ENCODE measurements around the gene DCAKD. TPM values are rescaled to one million over a fixed set of nuclear protein-coding genes. Genes with fewer than 3 reads are reported as not detected.

DCAKD gene
- total and polyA plus RNA-seq, 2 experiments from 2014 or later = 29.9 to 47.4 TPM

DNA sequence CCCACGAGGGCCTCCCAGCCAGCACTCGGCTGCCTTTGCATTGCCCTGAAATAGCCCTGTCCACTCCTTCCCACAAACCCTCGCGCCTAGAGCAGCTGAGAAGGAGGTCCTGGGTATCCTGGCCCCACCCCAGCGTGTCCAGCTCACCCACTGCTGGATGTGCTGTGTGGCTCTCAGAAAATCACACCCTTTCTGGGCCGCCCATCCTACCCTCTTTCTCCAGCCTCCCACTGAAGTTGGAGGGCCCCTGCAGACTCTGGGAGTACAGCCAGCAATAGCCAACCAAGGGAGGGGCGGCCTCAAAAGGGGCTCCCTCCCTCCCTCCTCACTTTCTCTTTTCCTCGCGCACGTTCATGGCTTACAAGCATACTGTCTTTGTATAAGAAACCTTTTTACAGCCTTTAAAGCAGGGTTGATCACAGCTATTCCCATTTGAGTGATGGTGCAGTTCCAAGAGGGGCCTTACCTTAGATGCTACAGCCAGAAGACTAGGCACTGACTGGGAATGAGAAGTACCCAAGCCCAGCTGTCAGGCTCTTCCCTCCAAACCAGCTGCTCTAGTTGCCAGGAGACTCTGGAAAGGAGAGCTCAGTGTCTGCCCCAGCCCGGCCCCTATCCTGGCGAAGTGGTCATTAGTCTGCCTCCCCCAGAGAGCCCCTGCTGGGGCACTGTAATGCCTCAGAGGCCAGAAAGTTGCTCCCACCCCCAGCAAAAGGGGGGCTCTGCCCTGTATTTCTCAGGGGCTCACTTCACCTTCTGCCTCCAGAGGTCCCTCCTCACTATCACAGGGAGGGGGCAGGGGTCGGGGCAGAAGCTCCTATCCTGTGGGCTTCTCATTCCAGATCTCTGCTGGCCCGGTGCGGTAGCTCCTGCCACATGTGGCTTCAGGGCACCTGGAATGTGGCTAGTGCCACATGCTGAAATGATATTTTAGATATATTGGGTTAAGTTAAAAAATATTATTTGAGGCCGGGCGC, 38.1 kb downstream of the DCAKD start:
- Histone ChIP-seq H4K20me1 (ENCODE audit: insufficient read depth, poor library complexity, severe bottlenecking) (no peaks in the 10 kb centered on the region), H3K9me3 (ENCODE audit: low read depth) (no peaks in the 10 kb centered on the region), H3K4me3 (no peak overlapping the region), H3K27ac (peak overlapping the region; percentile 67), H3K27me3 (no peaks in the 10 kb centered on the region), H3K79me2 (no peaks in the 10 kb centered on the region), H3K36me3 (replicated peaks; ENCODE audit: insufficient read depth, low read depth) (no peaks in the 10 kb centered on the region), H3K4me2 (peak overlapping the region; percentile 47), H3K4me1 (ENCODE audit: insufficient read depth) (peaks cover 7% of the 10 kb centered on the region), H2AFZ (no peak overlapping the region), H3K9me2 (replicated peaks; ENCODE audit: insufficient read depth) (no peaks in the 10 kb centered on the region)
- DNase-seq (ENCODE audit: low spot score) = peak; percentile 30
- 73% methylated on average over 17 of the region's 17 CpGs for WGBS (ENCODE audit: low lambda C conversion rate, missing lambda C conversion rate)
- TF ChIP-seq EZH2 (IDR thresholded peaks at IDR 0.05; ENCODE audit: borderline replicate concordance) (no peak), EZH2phosphoT487 (IDR thresholded peaks at IDR 0.05; ENCODE audit: low read depth, severe bottlenecking, unreplicated experiment) (no peak)
- TF ChIP-seq, protein P1, sequence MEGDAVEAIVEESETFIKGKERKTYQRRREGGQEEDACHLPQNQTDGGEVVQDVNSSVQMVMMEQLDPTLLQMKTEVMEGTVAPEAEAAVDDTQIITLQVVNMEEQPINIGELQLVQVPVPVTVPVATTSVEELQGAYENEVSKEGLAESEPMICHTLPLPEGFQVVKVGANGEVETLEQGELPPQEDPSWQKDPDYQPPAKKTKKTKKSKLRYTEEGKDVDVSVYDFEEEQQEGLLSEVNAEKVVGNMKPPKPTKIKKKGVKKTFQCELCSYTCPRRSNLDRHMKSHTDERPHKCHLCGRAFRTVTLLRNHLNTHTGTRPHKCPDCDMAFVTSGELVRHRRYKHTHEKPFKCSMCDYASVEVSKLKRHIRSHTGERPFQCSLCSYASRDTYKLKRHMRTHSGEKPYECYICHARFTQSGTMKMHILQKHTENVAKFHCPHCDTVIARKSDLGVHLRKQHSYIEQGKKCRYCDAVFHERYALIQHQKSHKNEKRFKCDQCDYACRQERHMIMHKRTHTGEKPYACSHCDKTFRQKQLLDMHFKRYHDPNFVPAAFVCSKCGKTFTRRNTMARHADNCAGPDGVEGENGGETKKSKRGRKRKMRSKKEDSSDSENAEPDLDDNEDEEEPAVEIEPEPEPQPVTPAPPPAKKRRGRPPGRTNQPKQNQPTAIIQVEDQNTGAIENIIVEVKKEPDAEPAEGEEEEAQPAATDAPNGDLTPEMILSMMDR (IDR thresholded peaks at IDR 0.05; ENCODE audit: poor library complexity) = no peak

DNA sequence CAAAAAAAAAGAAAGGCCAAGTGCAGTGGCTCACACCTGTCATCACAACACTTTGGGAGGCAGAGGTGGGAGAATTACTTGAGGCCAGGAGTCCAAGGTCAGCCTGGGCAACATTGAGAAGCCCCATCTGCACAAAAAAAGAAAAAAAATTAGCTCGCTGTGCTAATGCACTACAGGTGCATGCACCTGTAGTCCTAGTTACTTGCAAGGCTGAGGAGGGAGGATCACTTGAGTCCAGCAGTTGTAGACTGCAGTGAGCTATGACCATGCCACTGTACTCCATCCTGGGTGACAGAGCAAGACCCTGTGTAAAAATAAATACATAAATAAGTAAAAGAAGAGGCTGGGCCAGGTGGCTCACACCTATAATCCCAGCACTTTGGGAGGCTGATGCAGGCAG, 39.7 kb downstream of the DCAKD start:
- Histone ChIP-seq H3K4me2 (no peak overlapping the region), H3K27ac (no peak overlapping the region), H2AFZ (no peak overlapping the region), H4K20me1 (ENCODE audit: insufficient read depth, poor library complexity, severe bottlenecking) (no peaks in the 10 kb centered on the region), H3K9me3 (ENCODE audit: low read depth) (no peaks in the 10 kb centered on the region), H3K4me1 (ENCODE audit: insufficient read depth) (peaks cover 5% of the 10 kb centered on the region), H3K4me3 (no peak overlapping the region), H3K27me3 (no peaks in the 10 kb centered on the region), H3K36me3 (replicated peaks; ENCODE audit: insufficient read depth, low read depth) (no peaks in the 10 kb centered on the region), H3K9me2 (replicated peaks; ENCODE audit: insufficient read depth) (no peaks in the 10 kb centered on the region), H3K79me2 (no peaks in the 10 kb centered on the region)
- TF ChIP-seq, protein P1 (IDR thresholded peaks at IDR 0.05; ENCODE audit: poor library complexity) = no peak
- no peak for TF ChIP-seq EZH2 (IDR thresholded peaks at IDR 0.05; ENCODE audit: borderline replicate concordance)
- TF ChIP-seq EZH2phosphoT487 (IDR thresholded peaks at IDR 0.05; ENCODE audit: low read depth, severe bottlenecking, unreplicated experiment) = no peak
- no peak for DNase-seq (ENCODE audit: low spot score)
- 100% methylated on average over 1 of the region's 1 CpG for WGBS (ENCODE audit: low lambda C conversion rate, missing lambda C conversion rate)

DNA sequence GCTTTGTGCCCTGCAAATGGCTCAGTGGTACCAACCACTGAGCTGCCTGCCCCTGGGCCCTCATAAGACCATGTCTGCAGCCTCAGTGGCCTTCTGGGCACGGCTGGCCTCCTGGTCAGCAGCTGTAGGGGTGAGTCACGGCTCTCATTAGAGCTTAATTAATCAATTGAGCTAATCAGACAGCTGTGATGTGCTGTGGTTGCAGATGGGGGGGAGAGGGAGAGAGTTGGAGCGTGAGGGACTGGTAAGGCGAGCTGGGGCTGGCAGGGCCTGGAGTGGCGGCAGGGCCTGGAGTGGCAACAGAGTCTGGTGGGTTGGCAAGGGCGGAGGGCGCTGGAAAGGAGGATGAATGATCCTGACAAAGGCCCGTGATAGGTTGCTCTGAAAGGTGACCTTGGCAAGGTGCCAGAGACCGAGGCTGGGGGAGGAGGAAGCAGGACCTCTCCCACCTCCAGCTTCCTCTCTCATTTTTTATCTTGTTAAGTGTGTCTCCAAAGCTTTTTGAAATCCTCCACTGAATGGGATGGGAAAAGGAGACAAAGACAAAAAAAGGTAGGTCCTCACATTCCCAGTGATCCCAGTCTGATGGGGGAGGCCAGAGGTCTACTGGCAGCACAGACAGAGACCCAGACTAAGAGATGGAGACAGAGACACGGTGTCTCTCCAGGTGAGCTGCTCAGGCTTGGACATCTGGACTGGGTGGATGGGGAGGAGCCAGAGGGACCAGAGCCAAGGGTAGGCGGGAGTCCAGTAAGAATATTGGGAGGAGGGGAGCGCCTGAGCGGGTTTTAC, 41.6 kb downstream of the DCAKD start:
- peaks cover 5% of the 10 kb centered on the region for H3K4me1 ChIP-seq (ENCODE audit: insufficient read depth)
- no peak overlapping the region for H3K4me3 ChIP-seq
- H3K27ac ChIP-seq = no peak overlapping the region
- no peaks in the 10 kb centered on the region for H3K9me2 ChIP-seq (replicated peaks; ENCODE audit: insufficient read depth)
- no peaks in the 10 kb centered on the region for H3K9me3 ChIP-seq (ENCODE audit: low read depth)
- 77% methylated on average over 13 of the region's 13 CpGs for WGBS (ENCODE audit: low lambda C conversion rate, missing lambda C conversion rate)
- no peaks in the 10 kb centered on the region for H3K27me3 ChIP-seq
- no peaks in the 10 kb centered on the region for H4K20me1 ChIP-seq (ENCODE audit: insufficient read depth, poor library complexity, severe bottlenecking)
- TF ChIP-seq, protein P1 (IDR thresholded peaks at IDR 0.05; ENCODE audit: poor library complexity) = no peak
- TF ChIP-seq EZH2phosphoT487 (IDR thresholded peaks at IDR 0.05; ENCODE audit: low read depth, severe bottlenecking, unreplicated experiment) (no peak), EZH2 (IDR thresholded peaks at IDR 0.05; ENCODE audit: borderline replicate concordance) (no peak)
- no peaks in the 10 kb centered on the region for H3K36me3 ChIP-seq (replicated peaks; ENCODE audit: insufficient read depth, low read depth)
- DNase-seq (ENCODE audit: low spot score) = no peak
- no peaks in the 10 kb centered on the region for H3K79me2 ChIP-seq
- H3K4me2 ChIP-seq = no peak overlapping the region
- no peak overlapping the region for H2AFZ ChIP-seq
